SU-DHL-6 (cell line): ENCODE data around the gene WWOX.

ENCODE experiments used
- H2AFZ ChIP-seq: fragments of 200-600 bp; sonication (generic); 2 replicates; pipeline ENCODE4 v1.6.1; 2014; ENCODE audit warnings: low read depth, mild to moderate bottlenecking, moderate library complexity, mixed read lengths, antibody characterized with exemption, low read length; ENCODE audit not compliant: severe bottlenecking
- H3F3A ChIP-seq: fragments of 200-600 bp; shearing (Covaris generic); 2 replicates; pipeline ENCODE4 v1.6.0; 2016; ENCODE audit warnings: antibody characterized with exemption, mild to moderate bottlenecking; ENCODE audit not compliant: insufficient read depth
- H3K27ac ChIP-seq: fragments of 200-600 bp; sonication (generic); 2 replicates; pipeline ENCODE4 v1.5.1; 2016; ENCODE audit warnings: low read depth, mild to moderate bottlenecking, low read length, moderate library complexity, mixed read lengths
- H3K27me3 ChIP-seq: fragments of 200-600 bp; sonication (generic), shearing (Covaris generic); 2 replicates; pipeline ENCODE4 v1.6.0; 2014; ENCODE audit warnings: mild to moderate bottlenecking, low read length
- H3K36me3 ChIP-seq: fragments of 200-600 bp; sonication (generic); 2 replicates; pipeline ENCODE4 v1.6.1; 2014; ENCODE audit warnings: mild to moderate bottlenecking, low read length, mixed read lengths
- H3K4me2 ChIP-seq: fragments of 300-600, 200-600 bp; shearing (Covaris generic), sonication (generic); 2 replicates; pipeline ENCODE4 v1.6.0; 2014; ENCODE audit warnings: low read length, low read depth, mild to moderate bottlenecking; ENCODE audit not compliant: poor library complexity, severe bottlenecking
- H3K4me3 ChIP-seq: fragments of 200-600 bp; sonication (generic); 2 replicates; pipeline ENCODE4 v1.5.1; 2014; ENCODE audit warnings: antibody characterized with exemption, low read length, mild to moderate bottlenecking, mixed read lengths; ENCODE audit not compliant: insufficient read depth, poor library complexity, severe bottlenecking
- H3K79me2 ChIP-seq: fragments of 200-600 bp; sonication (generic); 2 replicates; pipeline ENCODE4 v1.6.1; 2014; ENCODE audit warnings: mild to moderate bottlenecking, low read length, moderate library complexity; ENCODE audit not compliant: insufficient read depth
- H3K9ac ChIP-seq: fragments of 200-600 bp; sonication (generic); 2 replicates; pipeline ENCODE4 v1.7.0; 2014; ENCODE audit warnings: mild to moderate bottlenecking, low read length
- H3K9me2 ChIP-seq: fragments of 200-600 bp; sonication (generic); replicated peaks from 2 replicates; pipeline ENCODE4 v1.6.1; 2014; ENCODE audit warnings: low read length; ENCODE audit not compliant: insufficient read depth
- H3K9me3 ChIP-seq: fragments of 200-600 bp; sonication (generic); 2 replicates; pipeline ENCODE4 v1.6.1; 2014; ENCODE audit warnings: low read length, mixed read lengths; ENCODE audit not compliant: insufficient read depth
- H4K20me1 ChIP-seq: fragments of 200-600 bp; sonication (generic); 2 replicates; pipeline ENCODE4 v1.6.1; 2014; ENCODE audit warnings: low read depth, mild to moderate bottlenecking, antibody characterized with exemption, low read length, moderate library complexity, mixed read lengths
- CTCF ChIP-seq: fragments of 200-600 bp; sonication (generic); IDR thresholded peaks from one replicate; pipeline ENCODE4 v1.5.1; 2017; ENCODE audit warnings: antibody characterized with exemption, mild to moderate bottlenecking, low read length, moderate library complexity; ENCODE audit not compliant: insufficient read depth, poor library complexity, severe bottlenecking
- EZH2phosphoT487 ChIP-seq: fragments of 200-600 bp; sonication (generic), shearing (Covaris generic); conservative IDR thresholded peaks from 2 replicates; pipeline ENCODE4 v1.6.1; 2018; ENCODE audit warnings: mild to moderate bottlenecking, antibody characterized with exemption, low read length, moderate library complexity, mixed read lengths

Gene WWOX

GRCh38 chr16:78292844-78293380, 193.5 kb downstream of the WWOX start:
- H3K9me3 ChIP-seq = no peaks in the 10 kb centered on the region
- no peak overlapping the region for H3K9ac ChIP-seq
- H3K27ac ChIP-seq = no peak overlapping the region
- no peaks in the 10 kb centered on the region for H4K20me1 ChIP-seq
- H3K9me2 ChIP-seq = no peaks in the 10 kb centered on the region
- no peaks in the 10 kb centered on the region for H3K27me3 ChIP-seq
- no peaks in the 10 kb centered on the region for H3K36me3 ChIP-seq
- TF ChIP-seq CTCF = no peak
- no peak for TF ChIP-seq EZH2phosphoT487
- H2AFZ ChIP-seq = no peak overlapping the region
- H3K4me2 ChIP-seq = no peak overlapping the region
- H3K79me2 ChIP-seq = no peaks in the 10 kb centered on the region
- no peaks in the 10 kb centered on the region for H3F3A ChIP-seq
- no peak overlapping the region for H3K4me3 ChIP-seq

GRCh38 chr16:78294538-78295225, 195.2 kb downstream of the WWOX start:
- TF ChIP-seq CTCF (no peak), EZH2phosphoT487 (no peak)
- Histone ChIP-seq H3K9me3 (no peaks in the 10 kb centered on the region), H3K9ac (no peak overlapping the region), H3F3A (no peaks in the 10 kb centered on the region), H3K79me2 (no peaks in the 10 kb centered on the region), H3K27me3 (no peaks in the 10 kb centered on the region), H3K36me3 (no peaks in the 10 kb centered on the region), H4K20me1 (no peaks in the 10 kb centered on the region), H2AFZ (no peak overlapping the region), H3K27ac (no peak overlapping the region), H3K4me2 (no peak overlapping the region), H3K4me3 (no peak overlapping the region), H3K9me2 (no peaks in the 10 kb centered on the region)

- Histone ChIP-seq H3K4me2 (no peak overlapping the region), H3K9me2 (no peaks in the 10 kb centered on the region), H3K27me3 (no peaks in the 10 kb centered on the region), H3K9ac (no peak overlapping the region), H4K20me1 (no peaks in the 10 kb centered on the region), H3K9me3 (no peaks in the 10 kb centered on the region), H3K27ac (no peak overlapping the region), H3K79me2 (no peaks in the 10 kb centered on the region), H3F3A (no peaks in the 10 kb centered on the region), H2AFZ (no peak overlapping the region), H3K4me3 (no peak overlapping the region), H3K36me3 (no peaks in the 10 kb centered on the region)
- TF ChIP-seq CTCF (no peak), EZH2phosphoT487 (no peak)
Measured at GRCh38 chr16:78297066-78297666, 197.7 kb downstream of the WWOX start.
